NCI-H128 (cell line): ENCODE results near the gene MAB21L2.

ENCODE experiments used
- DNase-seq: peaks from one replicate; lab custom pipeline; 2025; ENCODE audit not compliant: unreplicated experiment; lab: John Stamatoyannopoulos, UW

Gene MAB21L2

DNA sequence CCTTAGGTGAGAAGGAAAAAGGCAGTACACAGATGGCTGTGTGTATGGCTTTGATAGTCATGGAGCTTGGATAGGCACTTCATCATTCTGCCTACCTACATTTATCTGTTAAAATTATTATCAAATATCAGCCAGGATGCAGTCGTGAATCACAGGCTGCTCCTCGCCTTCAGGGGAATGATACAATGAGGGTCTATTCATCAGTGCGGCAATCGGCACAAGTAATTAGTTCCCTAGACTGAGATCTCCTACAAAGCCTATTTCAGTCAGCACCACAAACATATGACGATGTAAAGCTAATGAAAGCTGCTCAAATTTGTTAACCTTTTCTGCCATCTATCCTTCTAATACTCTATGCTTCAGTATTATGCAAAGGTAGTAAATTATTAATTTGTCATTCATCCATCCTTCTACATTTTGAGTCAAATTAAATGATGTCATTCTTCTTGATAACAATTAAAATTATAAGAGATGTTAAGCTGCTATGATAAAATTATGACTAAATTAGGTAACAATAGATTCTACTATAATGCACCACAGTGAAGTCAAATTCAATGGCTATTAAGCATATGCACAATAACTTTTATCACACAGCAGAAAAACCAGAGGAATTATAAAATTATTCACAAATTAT, 19.0 kb downstream of the MAB21L2 start:
- DNase-seq = no peak

DNA sequence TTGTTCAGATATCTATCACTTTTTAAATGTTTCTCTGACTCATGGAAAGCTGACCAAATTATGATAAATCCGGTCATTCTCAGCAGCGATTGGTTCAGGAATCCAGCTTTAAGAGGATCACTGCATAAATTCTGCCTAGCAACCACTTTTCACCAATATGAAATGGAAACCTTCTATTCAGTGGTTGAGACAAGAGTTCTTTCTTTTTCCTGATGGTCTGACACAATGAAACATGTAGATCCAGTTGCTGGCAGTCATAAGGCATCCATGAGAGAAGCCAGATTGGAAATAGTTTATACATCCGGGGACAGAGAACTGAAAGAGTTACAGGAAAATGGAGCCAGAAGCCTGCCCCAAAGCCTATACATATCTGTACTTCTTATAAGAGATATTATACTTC, 27.2 kb downstream of the MAB21L2 start:
- DNase-seq = no peak

DNA sequence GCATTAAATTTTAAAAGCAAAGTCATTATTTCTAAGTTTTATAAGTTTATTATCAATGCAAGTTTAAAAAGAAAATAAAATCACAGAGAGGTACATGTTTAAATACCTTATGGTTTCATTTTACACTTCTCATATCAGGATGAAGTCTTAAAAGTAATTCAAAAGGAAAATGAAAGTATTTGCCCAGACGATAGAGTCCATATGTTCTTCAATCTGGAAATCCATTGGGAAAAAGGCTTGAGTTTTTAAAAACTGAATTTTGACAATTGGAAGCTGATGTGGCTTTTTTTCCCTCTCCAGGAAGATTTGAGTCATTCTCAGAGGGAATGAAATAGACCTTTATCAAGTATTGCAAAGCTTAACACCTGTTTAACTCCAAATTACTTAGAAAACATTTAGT, 37.1 kb downstream of the MAB21L2 start:
- DNase-seq = no peak

DNA sequence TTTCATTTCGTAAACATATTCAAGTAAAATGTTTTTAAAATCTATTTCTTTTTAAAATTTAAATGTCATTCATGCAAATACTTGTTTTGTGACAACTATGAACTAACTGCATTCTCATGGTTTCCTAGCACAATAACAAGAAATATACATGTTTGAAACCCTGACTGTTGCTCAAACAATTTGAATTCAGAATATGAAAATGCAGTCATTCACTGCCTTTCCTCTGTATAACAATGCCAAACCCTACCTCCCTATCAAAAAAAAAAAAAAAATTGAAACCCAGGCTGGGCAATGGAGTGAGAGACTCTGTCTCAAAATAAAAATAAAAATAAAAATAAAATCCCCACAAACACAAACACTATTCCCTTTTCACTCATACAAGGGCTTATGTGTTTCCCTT, 42.1 kb downstream of the MAB21L2 start:
- DNase-seq = no peak

DNA sequence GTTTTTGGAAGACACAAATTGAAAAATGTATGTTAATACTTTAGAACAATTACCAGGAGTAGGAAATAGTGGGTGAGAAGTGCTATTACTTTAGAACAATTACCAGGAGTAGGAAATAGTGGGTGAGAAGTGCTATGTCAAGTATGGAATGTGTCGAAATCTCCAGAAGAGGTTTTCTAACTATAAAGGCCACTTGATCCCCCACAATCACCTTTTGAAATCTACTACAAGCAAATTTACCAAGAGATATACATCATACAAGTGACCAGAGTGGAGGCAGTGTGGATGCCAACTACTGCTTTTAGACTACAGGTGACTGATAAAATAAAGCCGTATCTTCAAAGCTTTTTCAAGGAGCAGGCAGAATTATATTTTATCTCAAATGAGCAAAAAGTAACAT, 43.1 kb downstream of the MAB21L2 start:
- DNase-seq = no peak

DNA sequence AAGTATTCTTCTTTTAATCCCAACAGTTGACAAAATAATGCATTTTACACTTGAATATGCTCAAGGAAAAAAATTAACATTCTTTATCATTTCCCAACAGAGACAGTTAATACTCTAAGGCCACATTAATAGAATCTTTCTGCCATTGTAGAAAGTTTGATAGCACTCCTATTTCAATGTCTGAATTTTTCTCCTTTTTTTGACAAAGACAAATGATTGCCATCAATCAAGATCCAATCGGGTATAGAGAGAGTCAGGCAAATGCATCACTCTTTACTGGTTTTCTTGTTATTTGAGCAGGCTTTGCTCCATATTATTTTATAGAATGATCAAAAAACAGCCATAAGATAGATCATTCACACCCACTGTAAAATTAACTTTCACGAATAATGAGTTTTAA, 46.1 kb downstream of the MAB21L2 start:
- no peak for DNase-seq

DNA sequence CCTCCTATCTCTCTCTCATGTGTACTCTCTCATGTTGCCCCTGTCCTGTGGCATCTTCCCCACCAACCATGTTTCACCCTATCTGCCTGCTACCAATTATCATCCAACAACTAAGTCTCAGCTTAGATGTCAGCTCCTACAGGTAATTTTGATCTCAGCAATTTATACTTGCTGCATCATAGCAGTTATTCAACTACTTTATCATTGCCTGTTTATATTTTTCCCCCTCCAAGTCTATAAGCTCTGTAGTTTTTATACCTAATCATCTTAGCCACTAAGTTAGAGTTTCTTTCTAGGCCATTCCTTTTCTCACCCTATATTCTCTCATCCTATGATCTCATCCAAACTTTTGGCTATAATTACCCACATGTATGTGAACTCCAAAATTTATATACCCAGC, 50.7 kb downstream of the MAB21L2 start:
- no peak for DNase-seq
